Vagina (tissue), 2 donors: Measurements from ENCODE around the gene RUNX2. TPM values are rescaled to one million over a fixed set of nuclear protein-coding genes. Genes with fewer than 3 reads are reported as not detected.

Source experiments
- DNase-seq, 2 donors: peaks; one replicate each; pipeline ENCODE4 v3.0.0-alpha.2; 2017; ENCODE audit errors: extremely low spot score in 2 of 2
- H3K27ac ChIP-seq: fragments of 200-600 bp; sonication (generic); one replicate; pipeline ENCODE4 v1.5.1; 2019
- H3K27me3 ChIP-seq: fragments of 200-600 bp; sonication (generic); one replicate; pipeline ENCODE4 v1.5.1; 2019
- H3K36me3 ChIP-seq, 2 donors: fragments of 200-600 bp; sonication (generic); one replicate each; pipeline ENCODE4 v1.5.1; 2017 to 2019
- H3K4me1 ChIP-seq: fragments of 200-600 bp; sonication (generic); one replicate; pipeline ENCODE4 v1.5.1; 2019
- H3K4me3 ChIP-seq, 2 donors: fragments of 200-600 bp; sonication (generic); 1 replicate in 1 of 2; 2 replicates in 1 of 2; pipeline ENCODE4 v1.5.1; 2016 to 2019
- H3K9me3 ChIP-seq: fragments of 200-600 bp; sonication (generic); one replicate; pipeline ENCODE4 v1.5.1; 2019
- CTCF ChIP-seq, 3 experiments: fragments of 450-650 bp in 2 of 3; fragments of 200-600 bp in 1 of 3; sonication (generic) in 1 of 3; IDR thresholded peaks; one replicate each; pipeline ENCODE4 v1.5.1; 2017 to 2019; ENCODE audit warnings: antibody characterized with exemption in 3 of 3, mild to moderate bottlenecking in 2 of 3, moderate library complexity in 2 of 3
- POLR2A ChIP-seq, 2 donors: fragments of 450-650 bp; IDR thresholded peaks; one replicate each; pipeline ENCODE4 v1.6.1; 2017; ENCODE audit warnings: antibody characterized with exemption in 2 of 2, mild to moderate bottlenecking in 2 of 2, moderate library complexity in 2 of 2
- POLR2AphosphoS5 ChIP-seq, 2 donors: sonication (generic); formaldehyde crosslinking; IDR thresholded peaks; one replicate each; pipeline ENCODE4 v1.9.0; 2017; ENCODE audit warnings: antibody characterized with exemption in 2 of 2, mild to moderate bottlenecking in 2 of 2, low read depth in 1 of 2; ENCODE audit not compliant: insufficient read depth in 1 of 2
- intact Hi-C: fragments of 100-400 bp; cut with DNase I; formaldehyde crosslinking; loops from one replicate; pipeline ENCODE4 v1.15.1; 2023
- total RNA-seq: library from RNA; depleted of rRNA; stranded (reverse); fragments of >200 nt; gene quantifications from one replicate; pipeline ENCODE4 v1.2.3, GENCODE V29; 2016

The RUNX2 gene
- total RNA-seq, 1 donor from 2014 or later = 13.0 TPM

DNA sequence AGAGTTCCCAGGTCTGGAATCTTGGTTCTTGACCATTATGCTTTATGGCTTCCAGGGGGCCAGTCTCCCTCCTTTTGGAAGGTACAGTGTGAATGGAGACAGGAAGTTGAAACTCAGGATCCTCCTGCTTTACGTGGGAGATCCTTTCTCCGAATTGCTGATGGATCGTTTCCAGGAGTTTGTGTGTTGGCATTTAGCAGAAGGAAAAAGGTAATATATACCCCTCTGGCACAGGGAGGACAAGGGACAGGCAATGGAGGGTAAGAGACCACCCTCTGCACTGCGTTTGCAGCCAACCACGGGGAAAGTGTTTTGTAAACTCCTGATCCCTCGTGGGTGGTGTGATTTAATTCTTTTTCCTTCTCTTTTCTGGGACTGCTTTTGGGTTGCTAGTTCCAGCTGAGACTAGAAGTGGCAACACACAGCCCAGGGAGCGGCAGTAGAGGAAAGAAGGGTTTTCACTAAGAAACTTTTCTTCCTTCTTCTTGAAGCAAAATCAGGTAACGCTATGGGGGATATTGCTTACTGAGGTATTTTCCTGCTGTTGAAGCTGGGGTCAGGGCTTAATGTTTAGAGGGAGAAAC is 307.2 kb downstream of the RUNX2 start:
- intact Hi-C loops = no loop called here
- no peak for DNase-seq
- Histone ChIP-seq H3K9me3 (no peaks in the 10 kb centered on the region), H3K27me3 (no peaks in the 10 kb centered on the region), H3K36me3 (no peaks in the 10 kb centered on the region), H3K27ac (no peak overlapping the region), H3K4me1 (no peaks in the 10 kb centered on the region), H3K4me3 (no peak overlapping the region)
- TF ChIP-seq CTCF (IDR thresholded peaks at IDR 0.05) (no peak), POLR2AphosphoS5 (IDR thresholded peaks at IDR 0.05; ENCODE audit: insufficient read depth in 1 of 2, low read depth in 1 of 2) (no peak), POLR2A (IDR thresholded peaks at IDR 0.05) (no peak)

DNA sequence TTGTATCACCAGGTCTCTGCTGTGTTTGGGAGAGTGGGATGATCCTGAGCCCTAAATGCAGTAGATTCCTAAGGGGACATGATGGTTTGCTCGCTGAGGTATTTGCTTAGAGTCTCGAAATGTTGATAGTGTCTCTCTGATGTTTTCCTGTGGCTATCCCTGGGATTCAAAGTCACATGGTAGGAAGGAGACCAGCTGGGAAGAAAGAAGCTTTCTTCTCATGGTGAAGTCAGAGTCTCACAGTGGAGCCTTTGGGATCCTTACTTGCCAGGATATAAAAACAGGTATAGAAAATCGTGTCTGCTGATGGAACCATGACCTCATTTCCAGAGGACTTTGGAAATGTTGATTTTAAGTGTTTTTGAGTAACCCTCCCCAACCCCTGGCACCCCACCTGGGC is 308.9 kb downstream of the RUNX2 start:
- TF ChIP-seq CTCF (IDR thresholded peaks at IDR 0.05) = no peak
- TF ChIP-seq POLR2A (IDR thresholded peaks at IDR 0.05) = no peak
- TF ChIP-seq POLR2AphosphoS5 (IDR thresholded peaks at IDR 0.05; ENCODE audit: insufficient read depth in 1 of 2, low read depth in 1 of 2) = no peak
- Histone ChIP-seq H3K4me3 (no peak overlapping the region), H3K36me3 (no peaks in the 10 kb centered on the region), H3K27me3 (no peaks in the 10 kb centered on the region), H3K27ac (no peak overlapping the region), H3K9me3 (no peaks in the 10 kb centered on the region), H3K4me1 (no peaks in the 10 kb centered on the region)
- intact Hi-C loops = no loop called here
- DNase-seq = no peak

- no peaks in the 10 kb centered on the region for H3K4me1 ChIP-seq
- intact Hi-C loops = no loop called here
- TF ChIP-seq POLR2A (IDR thresholded peaks at IDR 0.05) (no peak), CTCF (IDR thresholded peaks at IDR 0.05) (no peak), POLR2AphosphoS5 (IDR thresholded peaks at IDR 0.05; ENCODE audit: insufficient read depth in 1 of 2, low read depth in 1 of 2) (no peak)
- H3K27ac ChIP-seq = no peak overlapping the region
- no peaks in the 10 kb centered on the region for H3K27me3 ChIP-seq
- no peaks in the 10 kb centered on the region for H3K36me3 ChIP-seq
- H3K9me3 ChIP-seq = no peaks in the 10 kb centered on the region
- no peak for DNase-seq
- H3K4me3 ChIP-seq = no peak overlapping the region
Observed at GRCh38 chr6:45637611-45638257, 309.6 kb downstream of the RUNX2 start.

DNA sequence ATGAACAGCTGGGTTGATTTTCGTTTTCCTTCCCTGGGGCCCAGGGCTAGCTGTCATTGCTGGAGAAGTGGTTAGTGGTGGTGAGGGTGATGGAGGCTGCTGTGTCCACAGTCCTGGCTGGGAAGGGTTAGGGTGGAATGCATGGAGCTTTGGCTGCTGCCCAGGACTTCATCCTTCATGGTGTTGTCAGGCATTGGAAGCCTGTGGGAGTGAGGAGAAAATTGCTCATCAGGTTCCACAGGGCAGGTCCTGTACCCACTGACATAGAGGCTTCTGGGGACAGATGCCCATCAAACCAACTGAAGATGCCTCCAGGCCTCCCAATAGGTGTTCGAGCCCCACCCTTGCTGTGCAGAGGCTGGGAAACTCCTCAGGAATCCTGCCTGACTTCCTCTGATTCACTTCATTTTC is 312.0 kb downstream of the RUNX2 start:
- Histone ChIP-seq H3K4me3 (no peak overlapping the region), H3K4me1 (no peaks in the 10 kb centered on the region), H3K36me3 (no peaks in the 10 kb centered on the region), H3K27me3 (no peaks in the 10 kb centered on the region), H3K9me3 (no peaks in the 10 kb centered on the region), H3K27ac (no peak overlapping the region)
- no peak for DNase-seq
- TF ChIP-seq POLR2A (IDR thresholded peaks at IDR 0.05) (no peak), POLR2AphosphoS5 (IDR thresholded peaks at IDR 0.05; ENCODE audit: insufficient read depth in 1 of 2, low read depth in 1 of 2) (no peak), CTCF (IDR thresholded peaks at IDR 0.05) (no peak)
- intact Hi-C loops = no loop called here

DNA sequence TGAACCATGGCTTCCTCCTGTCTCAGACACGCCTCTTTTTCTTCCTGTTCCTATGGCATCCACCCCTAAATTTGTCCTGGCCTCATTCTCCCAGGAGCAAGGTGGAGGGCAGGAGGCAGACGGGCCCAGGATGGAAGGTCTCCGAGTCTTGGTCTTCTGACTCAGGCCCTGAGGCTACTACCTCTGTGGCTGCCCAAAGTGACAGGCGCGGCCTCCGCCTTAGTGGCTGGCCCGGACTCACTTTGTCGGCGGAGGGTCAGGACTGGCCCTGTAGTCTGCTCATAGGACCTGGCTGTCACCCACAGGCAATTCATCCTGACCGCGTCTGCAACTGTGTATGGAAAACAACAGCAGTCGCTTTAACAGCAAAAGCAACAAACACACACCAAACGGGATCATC is 312.7 kb downstream of the RUNX2 start:
- Histone ChIP-seq H3K27me3 (no peaks in the 10 kb centered on the region), H3K27ac (no peak overlapping the region), H3K4me1 (no peaks in the 10 kb centered on the region), H3K4me3 (no peak overlapping the region), H3K36me3 (no peaks in the 10 kb centered on the region), H3K9me3 (no peaks in the 10 kb centered on the region)
- intact Hi-C loops = no loop called here
- no peak for DNase-seq
- TF ChIP-seq CTCF (IDR thresholded peaks at IDR 0.05) = no peak
